Fibroblast of skin of left quadriceps (primary cell): ENCODE measurements around the gene PGAM2.

Experiments used
- DNase-seq, 2 experiments: peaks; one replicate each; pipeline ENCODE4 v3.0.0-alpha.2; 2013; ENCODE audit warnings: low read depth in 2 of 2

PGAM2 gene

DNA sequence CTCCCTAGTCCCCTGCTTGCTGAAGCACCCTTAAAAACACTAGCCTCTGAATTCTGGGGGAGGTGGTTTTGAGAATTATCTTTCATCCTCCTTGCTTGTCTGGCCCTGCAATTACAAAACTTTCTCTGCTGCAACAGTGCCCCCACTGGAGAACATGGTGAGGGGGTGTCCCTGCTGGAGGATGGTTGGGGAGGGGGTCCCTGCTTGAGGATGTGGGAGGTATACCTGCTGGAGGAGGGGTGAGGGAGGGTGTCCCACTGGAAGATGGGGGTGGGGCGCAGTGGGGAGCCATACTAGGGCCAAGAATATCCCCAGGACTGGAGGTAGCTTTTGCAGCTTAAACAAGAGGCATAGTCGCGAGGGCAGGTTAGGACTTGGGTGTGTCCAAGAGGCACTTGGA, 20.2 kb upstream of the PGAM2 start:
- DNase-seq = no peak

DNA sequence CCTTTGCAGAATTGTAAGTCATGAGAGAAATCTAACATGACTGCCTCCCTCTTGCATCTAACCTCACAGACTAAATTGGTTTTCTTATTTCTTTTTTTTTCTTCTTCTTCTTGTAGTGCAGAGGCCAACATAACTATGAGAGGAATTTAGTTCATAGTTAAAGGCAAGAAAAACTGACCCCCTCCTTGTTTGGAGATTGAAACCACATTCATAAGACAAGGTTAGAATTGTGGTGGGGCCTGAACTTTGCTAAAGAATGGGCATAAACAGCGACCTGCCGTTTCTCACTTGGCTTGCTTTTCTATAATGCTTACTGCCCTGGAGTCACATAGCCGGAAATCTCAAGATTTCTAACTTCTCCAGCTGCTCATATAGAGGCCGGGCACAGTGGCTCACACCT, 19.3 kb upstream of the PGAM2 start:
- no peak for DNase-seq

DNA sequence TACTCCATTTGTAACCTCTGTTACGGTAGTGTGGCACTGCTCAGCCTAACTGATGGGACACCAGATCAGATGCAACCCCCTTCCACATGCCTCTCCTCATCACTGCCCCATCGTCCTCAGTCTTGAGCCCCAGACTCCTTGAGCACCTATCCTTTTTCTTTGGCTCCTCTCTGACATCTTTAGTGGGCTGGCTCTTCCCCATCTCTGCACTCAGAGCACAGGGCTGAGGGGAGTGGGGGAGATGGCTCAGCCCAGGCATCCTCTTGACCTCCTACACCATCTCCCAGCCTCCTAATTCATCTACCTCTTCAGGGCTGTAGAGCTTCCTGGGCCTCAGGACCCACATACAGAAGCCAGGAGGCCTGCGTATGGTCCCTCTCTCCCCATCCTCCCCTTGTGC, 18.4 kb upstream of the PGAM2 start:
- DNase-seq = no peak

- DNase-seq = peak; percentile 98 to 99
Observed at GRCh38 chr7:44082541-44083207, 17.3 kb upstream of the PGAM2 start.

DNA sequence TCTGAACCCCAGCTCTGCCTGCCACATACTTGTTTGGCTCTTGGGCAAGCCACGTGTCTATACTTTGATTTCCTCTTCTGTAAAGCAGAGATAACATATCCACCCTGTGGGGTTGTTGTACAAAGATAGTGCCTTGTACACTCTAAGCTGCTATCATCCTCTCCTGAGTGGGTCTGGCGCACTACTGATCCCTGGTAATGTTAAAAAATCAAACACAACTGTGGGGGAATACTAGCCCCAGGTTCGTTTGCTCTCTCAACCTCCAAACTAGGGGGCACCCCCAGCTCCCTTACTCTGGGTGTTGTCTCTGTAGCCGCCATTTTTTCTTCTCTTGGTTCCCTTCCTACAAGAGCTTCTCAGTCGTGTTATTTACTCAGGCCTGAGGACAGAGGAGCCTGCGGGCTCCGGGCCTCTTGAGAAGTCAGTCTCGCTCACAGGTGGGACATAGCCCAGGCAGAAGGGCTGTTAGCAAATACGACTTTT, 15.9 kb upstream of the PGAM2 start:
- no peak for DNase-seq

DNA sequence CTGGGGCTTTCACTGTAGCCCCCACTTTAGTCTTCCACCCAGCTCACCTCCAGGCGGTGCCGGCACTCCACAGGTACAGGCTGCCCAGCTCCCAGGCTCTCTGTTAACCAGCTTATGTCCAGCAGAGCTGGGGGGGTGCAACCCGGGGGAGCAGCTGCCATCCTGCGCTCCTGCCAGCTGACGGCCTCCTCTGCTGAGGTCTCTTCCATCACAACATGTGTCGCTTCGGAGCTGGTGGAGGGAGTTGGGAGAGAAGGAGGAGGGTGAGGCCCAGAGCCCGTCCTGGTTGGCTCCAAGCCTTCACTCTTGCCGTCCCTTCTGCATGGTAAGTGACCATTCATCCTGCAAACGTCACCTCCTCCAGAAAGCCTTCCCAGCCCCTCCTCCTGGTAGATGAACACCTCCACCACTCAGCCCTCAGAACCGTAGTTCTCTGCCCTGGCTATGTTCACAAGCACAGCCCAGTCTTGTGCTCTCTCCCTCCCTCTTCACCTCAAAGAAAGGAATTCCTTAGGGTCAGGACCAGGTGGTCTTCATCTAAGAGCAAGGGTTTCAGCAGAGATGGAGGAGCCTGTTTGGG, 15.4 kb upstream of the PGAM2 start:
- no peak for DNase-seq

DNA sequence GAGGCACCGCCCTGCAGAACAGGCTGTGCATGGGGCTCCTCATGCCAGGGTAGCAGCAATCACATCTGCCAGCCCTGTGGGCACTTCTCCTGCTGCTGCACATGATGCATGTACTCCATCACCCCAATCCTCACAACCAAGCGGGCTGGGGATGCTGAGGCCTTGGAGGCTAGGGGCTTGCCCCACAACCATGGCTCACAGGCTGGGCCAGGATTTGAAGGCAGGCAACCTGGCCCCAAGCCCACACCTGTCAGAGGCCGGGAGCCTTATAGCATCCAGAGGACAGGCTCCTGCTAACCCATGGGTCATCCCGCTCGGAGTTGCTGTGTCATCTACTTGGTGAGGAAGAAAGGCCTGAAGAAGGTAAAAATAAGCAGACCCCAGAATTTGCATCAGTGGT, 14.8 kb upstream of the PGAM2 start:
- no peak for DNase-seq

- no peak for DNase-seq
Observed at GRCh38 chr7:44079331-44080021, 14.1 kb upstream of the PGAM2 start.

DNA sequence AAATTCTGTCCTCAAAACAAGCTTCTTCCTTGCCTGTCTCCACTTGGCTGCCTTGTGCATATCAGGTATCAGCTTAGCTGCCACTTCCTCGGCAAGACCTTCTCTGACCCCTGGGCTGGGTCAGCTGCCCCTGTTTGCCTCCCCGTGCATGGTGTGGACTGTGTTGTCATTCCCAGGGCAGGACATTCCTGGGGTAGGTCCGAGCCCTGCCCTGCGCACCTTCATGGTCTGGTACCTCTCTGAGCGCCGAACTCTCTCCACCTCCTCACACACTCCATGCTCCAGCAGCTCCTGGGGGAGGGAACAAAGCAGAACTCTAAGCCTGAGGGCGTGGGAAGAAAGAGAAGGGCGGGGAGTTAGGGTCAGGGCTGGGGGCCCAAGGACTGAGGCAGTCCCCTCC, 13.2 kb upstream of the PGAM2 start:
- no peak for DNase-seq

- no peak for DNase-seq
Observed at GRCh38 chr7:44077681-44078091, 12.3 kb upstream of the PGAM2 start.

DNA sequence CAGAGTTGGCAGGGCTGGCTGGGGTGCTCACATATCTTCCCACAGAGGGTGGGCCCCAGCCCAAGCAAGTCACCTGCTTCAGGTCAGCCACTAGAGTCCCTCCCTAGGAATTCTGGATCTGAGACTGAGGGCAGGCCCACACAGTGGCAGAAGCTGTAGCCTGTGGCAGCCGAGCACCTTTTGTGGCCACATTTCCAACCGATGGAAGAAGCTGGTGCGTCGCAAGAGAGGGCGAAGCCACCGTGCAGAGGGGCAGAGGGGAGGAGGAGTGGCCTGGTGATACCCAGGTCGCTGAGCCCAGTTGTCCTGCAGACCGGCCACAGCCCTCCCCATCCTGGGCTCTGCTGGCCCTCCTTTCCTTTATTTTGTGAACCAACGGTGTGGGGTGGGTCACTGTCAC, 11.7 kb upstream of the PGAM2 start:
- DNase-seq = no peak

GRCh38 chr7:44076101-44076895, 10.9 kb upstream of the PGAM2 start:
- no peak for DNase-seq

DNA sequence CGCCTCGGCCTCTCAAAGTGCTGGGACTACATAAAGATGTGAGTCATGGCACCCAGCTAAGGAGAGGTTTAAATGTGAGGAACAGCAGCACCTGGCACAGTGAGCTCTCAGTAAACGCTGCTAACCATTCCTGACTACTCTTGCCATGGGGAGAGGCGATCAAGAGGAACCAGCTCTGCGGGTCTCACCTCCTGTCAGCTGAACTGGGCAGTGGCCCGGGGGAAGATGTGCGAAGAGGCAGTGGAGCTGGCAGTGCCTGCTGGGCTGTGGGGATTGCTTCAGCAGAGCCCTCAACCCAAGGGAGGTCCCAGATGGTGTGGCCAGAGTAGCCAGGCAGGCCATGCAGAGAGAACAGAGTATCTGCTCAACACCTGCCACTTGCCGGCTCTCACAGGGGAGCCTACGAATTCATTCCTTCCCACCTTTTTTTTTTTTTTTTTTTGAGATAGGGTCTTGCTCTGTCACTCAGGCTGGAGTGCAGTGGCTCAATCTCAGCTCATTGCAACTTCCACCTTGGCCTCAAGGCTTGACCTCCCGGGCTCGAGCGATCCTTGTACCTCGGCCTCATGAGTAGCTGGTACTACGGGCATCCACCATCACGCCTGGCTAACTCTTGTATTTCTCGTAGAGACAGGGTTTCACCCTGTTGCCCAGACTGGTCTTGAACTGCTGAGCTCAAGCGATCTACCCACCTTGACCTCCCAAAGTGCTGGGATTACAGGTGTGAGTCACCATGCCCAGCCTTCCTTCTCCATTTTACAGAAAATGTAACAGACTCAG, 10.1 kb upstream of the PGAM2 start:
- no peak for DNase-seq

DNA sequence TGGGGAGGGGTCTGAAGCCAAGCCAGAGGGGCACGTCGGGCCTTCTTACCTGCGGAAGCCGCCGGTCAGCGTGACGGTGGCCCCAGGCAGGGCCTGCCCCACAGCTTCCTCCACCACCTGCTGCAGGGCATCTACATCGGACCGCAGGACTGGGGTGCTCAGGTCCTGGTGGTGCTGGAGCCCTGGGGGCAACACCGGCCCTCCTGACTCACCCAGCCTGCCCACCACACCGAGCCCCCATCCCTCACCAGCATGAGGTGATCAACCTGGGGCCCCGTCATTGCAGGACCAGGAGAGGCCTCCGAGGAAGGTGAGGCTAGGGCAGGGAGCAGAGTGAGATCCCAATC, 9.0 kb upstream of the PGAM2 start:
- DNase-seq = no peak

GRCh38 chr7:44073664-44074348, 8.4 kb upstream of the PGAM2 start:
- no peak for DNase-seq

DNA sequence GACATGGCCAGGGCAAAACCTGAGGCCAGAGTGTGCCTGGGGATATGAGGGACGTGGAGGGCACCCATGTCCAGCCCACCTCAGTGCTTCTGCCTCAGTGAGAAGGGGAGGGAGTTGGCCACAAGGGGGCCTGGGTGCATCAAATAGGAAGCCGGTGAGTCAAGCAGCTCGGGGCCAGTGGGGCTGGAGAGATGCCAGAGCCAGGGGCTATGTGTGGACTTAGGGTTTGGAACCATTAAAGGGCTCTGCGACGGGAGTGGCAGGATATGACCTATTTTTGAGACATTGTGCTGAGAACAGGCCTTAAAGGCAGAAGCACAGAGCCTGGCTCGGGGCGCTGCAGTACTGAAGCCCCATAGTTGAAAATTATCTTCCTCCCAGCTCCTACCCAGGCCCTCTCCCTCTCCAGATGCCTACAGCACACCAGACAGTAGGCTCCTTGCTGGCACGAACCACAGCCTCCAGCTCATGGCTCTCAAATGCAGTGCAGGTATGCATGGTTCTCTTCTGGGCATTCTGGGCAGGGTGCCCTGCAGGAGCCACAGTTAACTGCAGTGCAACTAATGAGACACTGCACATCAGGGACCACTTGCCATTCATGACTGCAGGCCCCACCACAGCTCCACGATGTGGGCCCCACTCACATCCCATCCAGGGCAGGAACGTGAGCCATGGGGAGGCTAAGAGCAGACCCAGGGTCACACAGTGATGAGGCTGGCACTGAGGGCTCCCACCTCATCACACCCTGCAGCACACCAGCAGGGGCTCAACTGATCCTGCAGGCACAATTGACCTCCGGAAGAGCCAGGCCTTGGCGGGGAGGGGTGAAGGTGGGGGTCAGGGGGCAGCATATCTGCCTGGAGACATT, 7.2 kb upstream of the PGAM2 start:
- DNase-seq = peak; percentile 58 to 62

DNA sequence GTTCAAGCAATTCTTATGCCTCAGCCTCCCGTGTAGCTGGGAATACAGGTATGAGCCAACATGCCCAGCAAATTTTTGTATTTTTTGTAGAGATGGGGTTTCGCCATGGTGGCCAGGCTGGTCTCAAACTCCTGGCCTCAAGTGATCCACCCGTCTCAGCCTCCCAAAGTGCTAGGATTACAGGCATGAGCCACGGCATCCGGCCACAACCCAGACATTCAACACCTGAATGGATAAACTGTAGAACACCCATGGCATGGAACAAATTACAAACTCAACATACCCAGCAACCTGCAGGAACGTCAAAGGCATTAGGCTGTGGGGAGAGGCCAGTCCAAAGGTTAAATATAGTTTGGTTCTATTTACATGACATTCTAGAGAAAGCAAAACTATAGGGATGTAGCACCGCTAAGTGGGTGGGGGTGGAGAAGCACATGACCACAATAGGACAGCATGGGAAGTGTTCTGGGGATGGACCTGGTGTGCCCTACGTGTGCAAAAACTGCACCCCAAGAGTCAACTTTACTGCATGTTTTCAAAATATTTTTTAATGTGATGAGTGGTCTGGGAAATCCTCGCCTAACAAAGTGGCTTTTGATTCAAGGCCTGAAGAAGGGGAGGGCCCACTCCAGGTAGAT, 6.5 kb upstream of the PGAM2 start:
- DNase-seq = no peak

DNA sequence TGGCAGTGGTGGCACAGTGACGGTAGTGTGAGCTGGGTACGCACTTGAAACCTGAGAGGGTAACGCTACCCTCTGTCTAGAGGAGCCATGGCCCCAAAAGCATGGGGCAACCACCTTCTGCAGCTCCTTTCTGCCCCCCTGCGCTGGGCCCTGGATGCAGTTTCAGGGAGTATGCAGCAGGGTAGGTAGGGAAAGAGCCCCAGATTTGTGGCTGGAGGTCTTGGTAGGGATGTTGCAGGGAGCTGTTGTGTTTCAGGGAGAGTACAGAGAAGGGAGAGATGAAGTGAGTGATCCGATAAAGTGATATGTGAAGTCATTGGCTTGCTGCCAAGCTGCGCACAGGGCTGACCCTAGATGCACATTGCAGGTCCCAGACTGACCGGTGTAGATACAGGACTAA, 2.7 kb upstream of the PGAM2 start:
- no peak for DNase-seq

DNA sequence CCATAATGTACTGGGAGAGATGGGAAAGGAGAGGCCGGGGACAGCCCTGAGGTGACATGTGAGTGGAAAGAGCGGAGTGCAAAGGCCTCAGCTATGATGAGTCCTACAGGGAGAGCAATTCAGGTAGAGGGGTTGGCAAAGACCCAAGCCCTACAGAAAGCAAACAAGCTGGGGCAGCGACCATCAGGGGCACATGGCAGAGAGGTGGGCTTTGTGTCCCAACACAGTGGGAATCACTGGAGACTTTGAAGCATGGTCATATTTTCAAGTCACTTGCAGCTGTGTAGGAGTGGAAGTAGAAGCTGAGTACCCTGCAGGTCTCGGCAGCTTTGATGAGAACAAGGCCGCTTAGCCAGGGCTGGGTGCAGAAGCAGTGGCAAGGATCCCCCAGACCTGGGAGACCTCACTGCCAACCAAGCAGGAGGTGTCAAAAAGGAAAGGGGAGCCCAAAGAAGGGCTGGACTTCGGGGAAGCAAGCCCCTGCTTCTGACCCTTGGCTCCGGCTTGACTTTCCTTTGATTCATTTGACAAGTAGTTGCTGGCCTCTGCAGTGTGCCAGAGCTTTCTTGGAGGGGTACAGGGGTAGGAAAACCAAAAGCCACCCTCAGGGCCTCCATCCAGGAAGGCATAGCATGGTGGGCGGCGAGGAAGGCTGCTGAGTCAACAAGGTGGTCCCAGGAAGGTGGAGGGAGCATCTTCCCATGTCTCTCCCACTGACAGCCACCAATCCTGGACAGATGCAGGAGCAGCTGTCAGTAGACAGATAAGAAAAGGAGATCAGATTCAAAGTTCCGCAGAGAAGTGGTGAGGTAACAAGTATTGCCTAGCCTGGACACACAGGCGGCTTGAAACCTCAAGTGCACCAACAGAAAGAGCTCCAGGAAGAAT, 1.9 kb upstream of the PGAM2 start:
- no peak for DNase-seq
